Measurements from ENCODE around the gene CPVL.
A peak's percentile ranks its signal among the peaks of the same experiment; 100 is the strongest.

CPVL gene

DNA sequence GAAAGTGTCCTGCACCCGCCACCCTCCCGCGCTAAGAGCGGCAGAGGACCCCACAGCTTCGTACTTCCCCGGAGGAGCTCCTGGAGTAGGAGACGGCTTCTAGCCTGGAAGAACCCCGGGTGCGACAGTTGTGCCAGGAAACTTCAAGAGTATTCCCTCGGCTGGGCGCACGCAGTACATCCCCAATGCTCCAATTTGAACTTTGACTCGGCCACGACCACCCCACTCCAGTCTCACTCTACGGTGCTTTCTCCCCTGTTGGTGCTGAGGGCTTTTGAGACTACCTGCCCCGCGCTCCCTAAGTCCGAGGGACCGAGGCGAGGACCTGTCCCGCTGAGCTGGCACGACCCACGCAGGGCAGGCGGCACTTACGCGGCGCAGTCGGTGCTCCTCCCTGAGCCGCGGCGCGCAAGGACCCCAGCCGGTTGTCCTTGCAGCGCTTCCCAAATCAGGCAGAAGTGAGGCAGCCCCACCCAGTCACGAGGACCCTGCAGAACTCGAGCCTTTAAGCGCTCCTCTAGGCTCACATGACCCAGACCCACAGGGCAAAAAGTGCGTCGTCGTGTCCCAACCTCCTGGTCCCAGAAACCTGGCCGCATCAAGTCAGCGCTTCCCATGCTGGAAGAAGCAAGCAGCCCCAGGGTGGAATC, at the start of gene CPVL:
Gene CPVL, minus strand, starts transcription at position 481 of the 650 bp plus-strand sequence. CDS start 25,476 bp downstream, outside the sequence.
- DNase-seq = peak in 38 of 56 donors; percentile 5 to 73 (median 39)

DNA sequence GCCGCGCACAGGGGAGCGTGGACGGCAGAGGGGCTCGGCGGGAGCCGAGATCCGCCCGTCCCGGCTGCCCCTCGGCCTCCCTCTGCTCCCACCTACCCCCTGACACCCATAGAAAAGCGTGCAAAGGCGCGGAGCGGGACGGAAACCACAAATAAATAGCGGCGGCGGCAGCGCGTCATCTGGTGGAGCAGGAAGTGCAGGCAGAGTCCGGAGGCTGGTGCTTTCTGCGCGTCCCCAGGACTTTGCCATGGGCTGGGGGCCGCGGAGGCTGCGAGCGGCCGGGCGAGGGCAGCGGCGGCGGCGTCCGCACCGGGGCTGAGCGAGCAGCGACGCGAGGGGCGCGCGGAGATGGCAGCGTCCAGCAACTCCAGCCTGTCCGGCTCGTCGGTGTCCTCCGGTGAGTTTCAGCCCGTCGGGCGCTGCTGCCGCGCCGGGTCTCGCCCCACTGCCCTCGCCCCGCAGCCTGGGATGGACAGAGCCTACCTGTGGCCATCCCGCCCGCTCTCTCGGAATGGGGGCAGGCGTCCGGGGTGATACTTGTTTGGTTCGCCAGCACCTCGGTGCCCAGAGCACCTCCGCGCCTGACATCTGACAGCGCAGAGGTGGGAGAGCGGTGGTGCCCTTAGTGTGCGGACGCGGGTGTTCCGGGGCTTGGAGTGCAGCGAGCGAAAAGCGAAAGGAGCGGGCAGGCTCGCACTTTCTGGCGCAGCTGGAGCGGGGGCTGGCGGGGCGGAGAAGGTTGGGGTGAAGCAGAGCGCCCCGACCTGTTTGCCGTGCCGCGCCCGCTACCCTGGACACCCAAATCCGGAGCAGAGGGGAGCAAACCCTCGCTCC, 48.5 kb upstream of the CPVL start, which contains the start of gene CHN2:
Gene CHN2, plus strand, starts transcription at position 182 of the 834 bp plus-strand sequence.
- DNase-seq = peak in 48 of 56 donors; percentile 8 to 80 (median 52)

DNA sequence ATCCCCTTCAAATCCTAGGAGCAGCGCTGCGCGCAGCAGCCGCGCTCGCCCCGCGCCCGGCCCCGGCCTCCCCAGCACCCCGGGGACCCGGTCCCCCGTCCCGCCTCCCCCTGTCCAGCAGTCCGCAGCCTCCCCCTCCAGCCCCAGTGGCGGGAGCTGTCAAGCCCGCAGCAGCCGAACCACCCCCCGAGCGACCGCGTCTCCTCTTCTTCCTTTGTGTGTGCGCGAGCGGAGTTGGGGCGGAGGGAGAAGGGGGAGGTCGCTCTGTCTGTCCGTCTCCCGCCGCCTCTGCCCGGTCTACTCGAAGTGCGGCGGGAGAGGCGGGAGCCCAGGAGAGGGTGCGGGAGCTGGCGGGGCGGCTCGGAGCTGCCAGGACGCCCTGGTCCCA, 47.9 kb upstream of the CPVL start:
- DNase-seq = peak in 13 of 56 donors; percentile 17 to 60 (median 44)

DNA sequence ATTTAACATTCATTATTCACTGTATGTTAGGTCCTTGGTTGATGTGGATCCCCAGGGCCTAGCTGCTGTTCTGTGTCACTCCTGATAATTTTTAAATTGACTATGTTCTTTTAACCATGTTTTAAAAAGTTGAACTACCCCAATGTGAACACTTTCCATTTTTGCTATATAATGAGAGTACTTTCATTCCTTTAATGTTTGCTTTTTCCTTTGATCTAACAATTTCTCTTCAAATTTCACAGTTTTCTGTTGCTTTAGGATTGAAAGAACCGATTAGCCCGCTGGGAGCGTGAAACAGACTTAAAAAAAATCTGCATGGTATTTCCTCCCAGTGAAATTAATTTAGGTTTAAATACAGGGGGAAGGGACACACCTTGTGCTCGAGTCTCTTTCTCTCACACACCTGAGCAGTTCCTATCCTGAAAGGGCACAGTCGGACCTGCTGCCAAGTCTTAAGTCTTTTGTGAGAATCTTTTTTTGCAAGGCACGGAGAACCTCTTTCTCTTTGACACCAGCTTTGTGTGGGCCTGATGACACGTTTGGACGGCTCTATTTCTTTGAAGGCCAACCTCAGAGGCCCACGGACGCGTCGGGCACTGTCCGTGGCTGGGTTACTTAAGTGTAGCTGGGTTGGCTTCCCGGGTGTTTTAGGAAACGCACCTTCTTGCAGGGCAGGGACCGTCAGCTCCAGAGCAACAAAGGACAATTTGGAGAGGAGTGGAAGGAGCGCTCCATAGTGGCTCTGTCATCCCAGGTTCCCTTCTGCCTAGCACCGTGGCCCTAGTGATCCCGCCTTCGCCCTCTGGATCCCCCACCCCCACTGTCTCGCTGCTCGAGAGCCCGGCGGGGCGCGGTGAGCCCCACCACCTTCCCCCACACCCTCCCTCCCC, 47.2 kb upstream of the CPVL start:
- peak in 10 of 56 donors; percentile 7 to 56 (median 24) for DNase-seq

DNA sequence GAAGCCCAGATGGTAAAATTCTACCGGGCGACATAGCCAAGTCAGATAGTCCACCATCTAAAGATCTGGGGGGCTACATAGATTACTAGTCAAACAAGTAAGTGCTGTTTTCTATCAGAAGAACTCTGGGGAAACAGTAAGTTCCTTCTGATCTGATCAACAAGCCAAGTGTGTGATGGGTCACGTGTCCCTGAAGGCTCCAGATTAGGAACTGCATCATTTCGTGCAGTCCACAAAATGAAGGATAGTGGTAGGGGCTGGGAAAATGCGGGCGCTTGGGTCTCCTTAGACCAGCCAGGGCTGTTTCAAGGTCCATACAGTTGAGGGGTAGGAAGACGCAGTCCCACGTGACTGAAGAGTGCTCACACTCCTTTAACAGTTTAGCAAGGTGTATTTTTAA, 46.5 kb upstream of the CPVL start:
- DNase-seq = peak in 2 of 56 donors; percentile 9

DNA sequence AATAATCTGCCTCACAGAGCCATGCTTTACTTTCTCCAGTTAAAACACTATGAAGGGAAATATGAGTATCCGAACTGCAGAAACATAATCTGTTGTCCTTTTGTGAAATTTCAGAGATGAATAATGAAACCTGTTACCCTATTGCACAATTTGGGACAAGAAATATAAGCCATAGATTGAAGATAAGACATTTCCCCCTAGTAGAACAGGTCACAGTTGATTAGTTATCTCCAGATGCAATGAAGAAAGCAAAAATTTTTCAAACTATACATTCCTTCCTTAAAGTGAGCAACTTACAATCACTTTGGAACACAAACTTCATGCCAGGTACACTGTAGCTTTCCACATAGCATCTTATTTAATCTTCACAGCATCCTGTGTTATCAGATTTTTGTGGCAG, 46.0 kb upstream of the CPVL start:
- DNase-seq = no peak

DNA sequence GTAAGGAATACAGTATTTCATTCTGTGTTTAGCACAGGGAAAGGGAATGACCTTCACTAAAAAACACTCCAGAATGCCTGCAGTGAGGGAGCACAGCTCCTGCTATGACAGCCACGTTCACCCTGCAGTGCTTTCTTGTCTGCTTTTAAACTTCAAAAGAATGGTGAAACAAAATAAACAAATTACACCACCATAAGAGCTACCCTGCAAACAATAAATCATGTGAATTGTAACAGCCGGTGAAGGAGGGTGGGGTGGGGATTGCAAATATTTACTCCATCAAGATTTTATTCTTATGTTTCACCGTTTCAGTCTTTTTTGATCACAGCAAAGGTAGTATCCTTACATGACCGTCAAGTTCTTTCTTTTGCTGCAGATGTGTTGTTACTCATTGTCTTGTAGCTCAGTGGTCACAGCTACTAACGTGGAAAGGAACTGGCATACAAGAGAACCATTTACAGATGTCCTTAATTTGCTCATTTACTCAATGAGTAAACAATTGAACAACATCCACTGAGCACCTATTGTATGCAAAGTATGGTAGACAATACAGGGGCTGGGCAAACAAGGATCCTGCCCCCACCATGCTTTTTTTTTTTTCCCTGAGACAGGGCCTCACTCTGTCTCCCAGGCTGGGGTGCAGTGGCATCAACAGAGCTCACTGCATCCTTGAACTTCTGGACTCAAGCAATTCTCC, 44.2 kb upstream of the CPVL start:
- no peak for DNase-seq

DNA sequence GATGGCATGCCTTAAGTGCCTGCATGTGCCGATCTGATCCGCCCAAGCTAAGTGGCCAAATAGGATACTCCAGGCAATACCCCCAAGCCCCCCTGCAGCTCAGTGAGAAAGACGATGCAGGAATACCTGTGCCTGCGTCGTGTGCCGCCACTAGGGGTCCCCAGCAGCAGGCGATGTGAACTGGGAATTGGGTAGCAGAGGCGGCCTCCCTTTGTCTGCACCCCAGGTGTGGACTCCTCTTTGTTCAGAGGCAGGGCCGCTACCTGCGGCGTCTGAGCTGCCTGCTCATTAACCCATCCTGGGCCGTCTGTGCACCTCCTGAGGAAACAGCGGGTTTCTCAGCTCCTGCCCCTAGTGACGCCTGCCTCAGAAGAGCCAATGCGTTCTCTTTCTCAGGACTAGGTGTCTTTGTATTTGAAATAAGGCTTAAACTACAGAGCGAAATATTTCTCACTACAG, 43.4 kb upstream of the CPVL start:
- DNase-seq = peak in 49 of 56 donors; percentile 14 to 85 (median 54)

DNA sequence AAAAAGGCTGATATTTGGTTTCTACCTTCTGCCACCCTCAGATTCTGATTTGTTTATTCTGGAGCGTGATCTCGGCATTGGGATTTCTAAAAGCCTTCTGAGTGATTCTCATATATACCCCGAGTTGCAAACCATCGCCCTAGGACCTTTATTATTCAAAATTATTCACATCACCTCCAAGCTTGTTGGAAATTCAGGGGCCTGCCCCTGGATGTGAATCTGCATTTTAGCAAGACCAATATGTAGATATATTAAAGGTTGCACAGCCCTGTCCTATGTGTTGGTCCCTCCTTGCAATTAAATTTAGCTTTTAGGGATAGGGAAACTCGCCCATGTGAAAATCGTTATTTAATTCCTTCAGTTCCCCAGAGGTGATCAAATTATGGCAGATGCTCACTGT, 39.3 kb upstream of the CPVL start:
- no peak for DNase-seq

DNA sequence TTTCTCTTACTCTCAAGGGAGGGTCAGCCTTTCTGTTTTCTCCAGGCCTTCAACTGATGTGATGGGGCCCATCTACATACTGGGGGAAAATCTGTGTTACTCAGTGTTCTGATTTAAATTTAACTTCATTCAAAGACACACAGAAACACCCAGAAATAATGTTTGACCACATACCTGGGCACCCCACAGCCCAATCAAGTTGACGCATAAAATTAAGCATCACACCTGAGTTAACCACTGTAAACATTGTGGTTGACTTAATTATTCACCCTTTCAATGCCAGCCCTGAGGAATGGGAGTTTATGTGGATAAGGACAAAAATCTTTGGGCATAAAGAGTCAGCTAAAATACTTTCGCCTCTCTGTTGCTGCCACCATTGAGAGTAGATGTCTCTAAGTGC, 38.3 kb upstream of the CPVL start:
- no peak for DNase-seq

DNA sequence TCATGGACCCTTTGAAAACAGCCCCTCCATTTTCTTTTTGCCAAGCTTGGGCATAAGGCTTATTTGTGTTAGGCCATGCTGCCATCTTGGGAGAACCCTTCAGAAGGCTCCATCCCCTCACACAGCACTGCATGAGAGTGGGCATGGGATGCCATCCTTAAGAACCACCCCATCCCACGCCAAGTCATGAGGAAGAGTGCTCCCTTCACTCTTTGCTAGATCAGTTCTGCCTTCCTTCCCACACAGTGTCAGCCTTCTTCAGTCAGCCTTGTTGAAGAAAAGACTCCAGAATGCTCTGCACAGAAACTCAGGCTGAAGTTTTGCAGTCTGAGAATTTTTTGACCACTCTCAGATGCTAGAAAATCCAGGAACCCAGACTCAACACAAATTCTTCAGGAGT, 32.8 kb upstream of the CPVL start:
- DNase-seq = peak in 1 of 56 donors; percentile 35

DNA sequence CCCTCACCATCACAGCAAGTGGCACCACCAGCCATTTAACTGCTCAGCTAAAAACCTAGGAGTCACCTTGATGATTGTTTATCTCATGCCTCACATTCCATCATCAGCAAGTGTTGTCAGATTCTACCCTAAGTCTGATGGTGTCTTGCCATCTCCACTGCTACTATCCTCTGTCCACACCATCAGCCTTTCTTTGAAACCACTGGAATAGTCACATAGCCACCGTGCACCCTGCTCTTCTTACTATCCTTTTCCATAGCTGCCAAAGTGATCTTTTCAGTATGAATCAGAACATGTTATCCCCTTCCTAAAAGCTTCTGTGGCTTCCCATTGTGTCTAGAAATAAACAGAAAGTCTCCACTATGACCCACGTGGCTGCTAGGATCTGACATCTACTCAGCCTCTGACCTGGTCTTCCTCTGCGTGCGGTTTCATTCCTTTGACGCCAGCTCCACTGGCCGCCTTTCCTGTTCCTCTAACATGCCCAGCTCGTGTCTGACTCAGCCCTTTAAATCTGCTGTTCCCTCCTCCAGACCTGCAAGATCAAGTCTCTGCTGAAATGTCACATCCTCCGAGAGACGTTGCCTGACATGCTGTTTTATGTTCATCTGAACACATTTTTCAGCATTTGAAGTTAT, 31.7 kb upstream of the CPVL start:
- DNase-seq = peak in 38 of 56 donors; percentile 8 to 75 (median 35)

DNA sequence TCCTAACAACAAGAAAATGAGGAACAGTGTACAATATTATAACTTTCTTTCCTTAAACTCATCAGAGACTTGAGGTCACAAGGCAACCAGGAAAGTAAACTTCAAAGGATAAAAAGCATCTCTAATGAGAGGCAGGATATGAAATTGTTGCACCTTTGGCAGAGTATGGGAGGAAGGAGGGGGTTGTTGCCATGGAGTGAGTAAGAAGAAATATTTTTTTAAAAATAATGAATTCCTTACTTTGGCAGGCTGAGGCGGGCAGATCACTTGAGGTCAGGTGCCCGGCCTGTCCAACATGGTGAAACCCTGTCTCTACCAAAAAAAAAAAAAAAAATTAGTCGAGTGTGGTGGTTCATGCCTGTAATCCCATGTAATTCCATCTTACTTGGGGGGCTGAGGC, 27.1 kb upstream of the CPVL start:
- no peak for DNase-seq

DNA sequence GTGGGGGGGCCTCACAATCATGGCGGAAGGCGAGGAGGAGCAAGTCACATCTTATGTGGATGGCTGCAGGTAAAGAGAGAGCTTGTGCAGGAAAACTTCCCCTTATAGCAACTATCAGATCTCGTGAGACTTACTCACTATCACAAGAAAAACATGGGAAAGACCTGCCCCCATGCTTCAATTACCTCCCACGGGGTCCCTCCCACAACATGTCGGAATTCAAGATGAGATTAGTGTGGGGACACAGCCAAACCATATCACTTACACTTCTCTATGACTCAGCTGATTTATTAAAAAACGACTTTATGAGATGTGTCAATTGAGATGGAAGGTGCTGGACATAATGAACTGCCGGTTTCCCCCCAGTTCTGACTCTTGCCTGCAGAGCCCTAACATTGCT, 24.4 kb upstream of the CPVL start:
- peak in 7 of 56 donors; percentile 12 to 42 (median 21) for DNase-seq

DNA sequence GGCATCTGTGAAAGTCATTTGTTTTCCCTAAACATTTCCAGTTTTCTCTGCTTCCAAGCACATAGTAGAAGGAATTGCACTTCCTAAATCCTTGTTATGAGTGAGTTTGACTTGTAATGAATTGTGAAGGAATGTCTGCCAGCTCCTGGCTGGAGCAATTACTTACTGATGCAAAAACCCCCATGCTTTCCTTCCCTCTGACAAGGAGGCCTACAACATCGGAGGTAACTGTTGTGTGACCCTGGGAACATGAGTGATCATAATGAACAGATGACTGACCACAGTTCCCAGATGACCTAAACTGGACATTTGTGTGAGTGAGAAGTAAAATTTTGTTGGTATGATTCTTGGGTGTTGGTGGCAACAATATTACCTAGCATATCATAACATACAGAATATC, 21.4 kb upstream of the CPVL start:
- no peak for DNase-seq

DNA sequence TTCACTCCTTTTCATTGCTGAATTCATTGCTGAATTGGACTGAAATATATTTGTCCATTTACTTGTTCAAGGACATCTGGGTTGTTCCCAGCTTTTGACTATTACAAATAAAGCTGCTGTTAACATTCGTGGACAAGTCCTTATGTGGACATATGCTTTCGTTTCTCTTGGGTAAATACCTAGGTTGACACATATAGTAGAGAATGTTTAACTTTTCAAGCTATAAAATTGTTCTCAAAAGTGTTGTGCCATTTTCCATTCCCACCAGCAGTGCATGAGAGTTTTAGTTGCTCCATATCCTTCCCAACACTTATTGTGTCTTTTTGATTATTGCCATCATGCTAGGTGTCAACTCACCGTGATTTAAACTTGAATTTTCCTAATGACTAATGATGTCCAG, 17.5 kb upstream of the CPVL start:
- no peak for DNase-seq

DNA sequence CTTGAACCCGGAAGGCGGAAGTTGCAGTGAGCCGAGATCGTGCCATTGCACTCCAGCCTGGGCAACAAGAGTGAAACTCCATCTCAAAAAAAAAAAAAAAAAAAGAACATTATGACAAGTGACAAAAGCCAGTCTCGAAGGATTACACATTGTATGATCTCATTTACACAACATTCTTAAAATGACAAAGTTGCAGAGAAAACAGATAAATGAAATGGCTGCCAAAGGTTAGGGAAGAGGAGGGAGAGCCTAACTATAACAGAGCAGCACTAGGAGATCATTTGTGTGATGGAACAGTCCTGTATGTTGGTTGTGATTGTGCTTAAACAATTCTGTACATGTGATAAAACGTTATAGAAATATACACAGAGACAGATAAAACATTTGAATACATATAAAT, 16.2 kb upstream of the CPVL start:
- DNase-seq = no peak

DNA sequence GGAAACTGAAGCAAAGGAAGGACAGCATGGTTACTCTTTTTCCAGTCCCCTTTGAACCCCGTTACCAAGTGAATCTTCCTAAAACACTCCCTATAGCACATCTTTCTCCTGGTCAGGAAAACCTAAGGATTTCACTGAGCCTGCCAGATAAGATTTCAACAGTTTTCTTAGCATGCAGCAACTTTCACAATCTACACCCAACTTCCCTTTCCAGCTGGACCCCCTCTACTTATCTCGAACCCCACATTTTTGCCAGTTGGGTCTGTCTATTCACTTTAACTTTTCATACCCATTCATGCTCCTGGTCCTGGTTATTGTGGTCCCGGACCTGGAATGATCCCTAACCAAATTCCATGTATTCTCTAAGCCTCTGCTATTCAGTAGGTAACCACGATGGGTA, 14.9 kb upstream of the CPVL start:
- DNase-seq = no peak

DNA sequence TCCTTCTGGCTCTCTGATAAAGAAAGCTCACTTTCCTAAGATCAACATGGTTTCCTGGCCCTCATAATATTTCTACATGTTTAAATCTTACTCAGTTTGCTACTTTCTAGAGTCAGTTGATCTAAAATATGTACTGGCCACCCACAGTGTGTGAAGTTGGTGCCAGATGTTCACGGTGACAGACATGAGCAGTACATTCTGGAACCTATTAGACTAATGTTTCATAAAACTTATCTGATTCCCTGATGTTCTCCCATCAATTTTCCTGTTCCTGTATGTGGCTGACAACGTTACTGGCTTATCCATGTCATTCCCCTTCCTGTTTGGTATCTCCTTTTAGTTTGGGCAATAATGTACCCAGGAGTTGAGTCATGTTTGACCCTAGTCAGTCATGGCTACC, 13.7 kb upstream of the CPVL start:
- no peak for DNase-seq

DNA sequence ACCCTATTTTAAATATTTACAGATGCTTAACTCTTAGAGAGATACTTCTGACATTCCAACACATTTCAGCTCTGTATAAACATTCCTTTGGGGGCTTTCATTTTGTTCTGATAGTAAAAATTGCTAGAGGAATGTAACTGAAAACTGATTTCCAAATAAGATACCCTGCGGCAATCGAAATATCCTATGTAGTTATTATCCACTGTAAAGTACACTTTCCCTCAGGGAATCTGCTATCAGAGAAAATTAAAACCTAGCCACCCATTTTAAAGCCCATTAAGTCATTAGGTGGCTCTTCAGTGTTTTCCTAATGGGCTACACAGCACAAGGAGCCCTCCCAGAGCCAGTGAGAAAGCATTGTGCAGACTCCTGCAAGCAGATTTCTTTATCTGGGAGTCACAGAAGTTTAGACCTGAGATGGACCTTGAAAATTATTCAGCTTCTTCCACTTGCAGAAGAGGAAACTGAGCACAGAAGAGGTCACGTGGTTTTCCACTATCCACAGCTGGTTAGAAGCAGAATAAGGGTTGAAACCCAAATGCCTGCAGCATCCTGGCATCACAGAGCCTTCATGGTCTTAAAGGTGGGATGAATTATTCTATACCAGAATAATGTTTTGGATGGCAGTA, 12.6 kb upstream of the CPVL start:
- no peak for DNase-seq
